GM12878 (cell line): ENCODE measurements around the gene HORMAD1. TPM values are rescaled to one million over a fixed set of nuclear protein-coding genes. Genes with fewer than 3 reads are reported as not detected.

Experiments used
- ATAC-seq: fragments of 200-7000 bp; cut with Tn5 transposase; 3 replicates; pipeline ENCODE4 v1.9.1; 2020; ENCODE audit warnings: mild to moderate bottlenecking, moderate library complexity
- BruUV-seq: library from RNA; stranded (reverse); fragments of 400-500 nt; replicated peaks from 2 replicates; lab custom pipeline; 2021; lab: Mats Ljungman, UMichigan
- CTCF ChIA-PET: fragments of 300-600 bp; sonication (Branson Sonifier 250); formaldehyde crosslinking; extraction: SDS; loops from one replicate; lab custom pipeline; 2021; ENCODE audit warnings: inconsistent platforms; lab: Yijun Ruan, JAX
- POLR2A ChIA-PET: fragments of 350-600 bp; formaldehyde crosslinking; extraction: SDS; loops from one replicate; lab custom pipeline; 2021; ENCODE audit warnings: inconsistent platforms; lab: Charles Lee
- RAD21 ChIA-PET: fragments of 300-600 bp; sonication (Branson Sonifier 250); formaldehyde crosslinking; loops from one replicate; lab custom pipeline; 2023; ENCODE audit warnings: antibody characterized with exemption; ENCODE audit not compliant: unreplicated experiment; lab: Charles Lee
- SMC1A ChIA-PET: fragments of 300-600 bp; sonication (Branson Sonifier 250); formaldehyde crosslinking; loops from one replicate; lab custom pipeline; 2023; ENCODE audit not compliant: unreplicated experiment, uncharacterized antibody; lab: Charles Lee
- DNase-seq: peaks from one replicate; pipeline ENCODE4 v3.0.0-alpha.2; 2011; ENCODE audit warnings: low read depth, low spot score
- FAIRE-seq: peaks from 3 replicates; lab custom pipeline; 2011; peaks lifted over from hg19 to GRCh38; lab: Jason Lieb, UNC
- H2AFZ ChIP-seq: 2 replicates; pipeline ENCODE4 v1.6.0; 2011; ENCODE audit warnings: low read depth, low read length, control low read depth; ENCODE audit not compliant: control insufficient read depth
- H3K27ac ChIP-seq: 2 replicates; pipeline ENCODE4 v1.5.1; 2011; ENCODE audit warnings: control low read depth; ENCODE audit not compliant: control insufficient read depth, insufficient read depth
- H3K27me3 ChIP-seq, 2 experiments: replicated peaks in 1 of 2; 2 replicates each; pipeline versions ENCODE4 v1.6.0 to v1.6.1; 2011; ENCODE audit warnings: low read length in 1 of 2; ENCODE audit not compliant: control insufficient read depth in 2 of 2, insufficient read depth in 2 of 2
- H3K36me3 ChIP-seq, 2 experiments: 2 replicates each; pipeline ENCODE4 v1.5.1; 2011; ENCODE audit warnings: low read length in 1 of 2; ENCODE audit not compliant: control insufficient read depth in 2 of 2, insufficient read depth in 2 of 2
- H3K4me1 ChIP-seq: 2 replicates; pipeline ENCODE4 v1.6.1; 2011; ENCODE audit warnings: mild to moderate bottlenecking, low read length, moderate library complexity, mixed read lengths; ENCODE audit not compliant: control insufficient read depth, insufficient read depth
- H3K4me2 ChIP-seq: 2 replicates; pipeline ENCODE4 v1.6.0; 2011; ENCODE audit warnings: control low read depth; ENCODE audit not compliant: control insufficient read depth, insufficient read depth
- H3K4me3 ChIP-seq: fragments of 200-600 bp; sonication (generic); 2 replicates; pipeline ENCODE4 v1.5.1; 2016
- H3K79me2 ChIP-seq: 2 replicates; pipeline ENCODE4 v1.6.0; 2011; ENCODE audit warnings: low read length; ENCODE audit not compliant: control insufficient read depth, insufficient read depth
- H3K9ac ChIP-seq: 2 replicates; pipeline ENCODE4 v1.8.0; 2011; ENCODE audit warnings: low read length, control low read depth, mixed read lengths; ENCODE audit not compliant: control insufficient read depth, insufficient read depth
- H3K9me3 ChIP-seq: replicated peaks from 3 replicates; pipeline ENCODE4 v1.5.1; 2011; ENCODE audit warnings: mild to moderate bottlenecking, low read length; ENCODE audit not compliant: control insufficient read depth, insufficient read depth
- H4K20me1 ChIP-seq: 2 replicates; pipeline ENCODE4 v1.6.0; 2011; ENCODE audit not compliant: control insufficient read depth, insufficient read depth
- ATF7 ChIP-seq: fragments of 450-650 bp; IDR thresholded peaks from 2 replicates; pipeline ENCODE4 v1.6.1; 2016; ENCODE audit warnings: low read depth, mild to moderate bottlenecking
- CEBPB ChIP-seq, 2 experiments: fragments of 150-350 bp in 1 of 2; IDR thresholded peaks; 2 replicates each; pipeline ENCODE4 v1.6.1; 2012 to 2014; ENCODE audit warnings: low read depth in 2 of 2, low read length in 2 of 2, borderline replicate concordance in 1 of 2, inconsistent platforms in 1 of 2
- GABPA ChIP-seq: IDR thresholded peaks from 2 replicates; pipeline ENCODE4 v1.6.1; 2014; ENCODE audit warnings: antibody characterized with exemption, low read depth, mild to moderate bottlenecking, inconsistent platforms
- IKZF1 ChIP-seq: fragments of 450-650 bp; conservative IDR thresholded peaks from 2 replicates; pipeline ENCODE4 v1.6.1; 2017; ENCODE audit warnings: antibody characterized with exemption, mild to moderate bottlenecking
- MEF2A ChIP-seq: IDR thresholded peaks from 2 replicates; pipeline ENCODE4 v1.6.1; 2011; ENCODE audit warnings: low read depth, mild to moderate bottlenecking, low read length, moderate library complexity; ENCODE audit not compliant: insufficient read depth
- MYB ChIP-seq: fragments of 150-350 bp; IDR thresholded peaks from 2 replicates; pipeline ENCODE4 v1.6.1; 2014; ENCODE audit warnings: mild to moderate bottlenecking, low read depth, low read length, borderline replicate concordance
- NBN ChIP-seq: fragments of 450-650 bp; IDR thresholded peaks from 2 replicates; pipeline ENCODE4 v1.6.1; 2016
- RUNX3 ChIP-seq: IDR thresholded peaks from 2 replicates; pipeline ENCODE4 v1.6.1; 2012; ENCODE audit warnings: low read length, inconsistent platforms
- SIN3A ChIP-seq: IDR thresholded peaks from 2 replicates; pipeline ENCODE4 v1.6.1; 2012; ENCODE audit warnings: low read depth, low read length, improper control_type of control experiment
- SKIL ChIP-seq: fragments of 450-650 bp; IDR thresholded peaks from 2 replicates; pipeline ENCODE4 v1.6.1; 2017; ENCODE audit warnings: mild to moderate bottlenecking, low read depth, inconsistent platforms; ENCODE audit not compliant: poor library complexity, severe bottlenecking
- SRF ChIP-seq, 2 experiments: IDR thresholded peaks; 2 replicates each; pipeline ENCODE4 v1.6.1; 2011; ENCODE audit warnings: low read depth in 2 of 2, low read length in 2 of 2, mild to moderate bottlenecking in 1 of 2, moderate library complexity in 1 of 2
- TAF1 ChIP-seq: IDR thresholded peaks from 2 replicates; pipeline ENCODE4 v1.6.1; 2011; ENCODE audit warnings: mild to moderate bottlenecking, low read depth, low read length, borderline replicate concordance
- TCF12 ChIP-seq: IDR thresholded peaks from 2 replicates; pipeline ENCODE4 v1.6.1; 2011; ENCODE audit warnings: low read depth, mild to moderate bottlenecking, low read length
- ZNF592 ChIP-seq: fragments of 450-650 bp; IDR thresholded peaks from 2 replicates; pipeline ENCODE4 v1.6.1; 2017; ENCODE audit warnings: mild to moderate bottlenecking, moderate library complexity
- WGBS: methylation state at CpG from one replicate; pipeline ENCODE4 v1.1.6; 2016; ENCODE audit warnings: low lambda C conversion rate; ENCODE audit not compliant: insufficient replicate concordance, insufficient coverage; ENCODE audit errors: missing lambda C conversion rate; 5-methylcytosine and 5-hydroxymethylcytosine counted together
- in situ Hi-C: fragments of 300-500 bp; cut with MboI; formaldehyde crosslinking; loops from 9 replicates; pipeline ENCODE4 v1.14.3; 2018; ENCODE audit warnings: mixed read lengths
- intact Hi-C: fragments of 100-400 bp; cut with micrococcal nuclease; formaldehyde crosslinking; loops from one replicate; pipeline ENCODE4 v1.14.2; 2022; ENCODE audit not compliant: unreplicated experiment
- polyA plus RNA-seq, 11 experiments: library from polyadenylated mRNA; depleted of rRNA in 4 of 11; unstranded in 6 of 11; stranded (reverse) in 5 of 11; fragments of >200 nt; fragmentation: Nextera tagmentation in 4 of 11; fragmentation: Illumina TruSeq in 1 of 11; extraction: Ambion mirVana in 4 of 11; extraction: Trizol in 1 of 11; gene quantifications; 1 replicate in 1 of 11; 2 replicates in 10 of 11; pipeline versions ENCODE4 v1.2.1 to v1.2.3, GENCODE V29; 2011 to 2016; ENCODE audit warnings: inconsistent platforms in 2 of 11, missing spikeins in 2 of 11, low read depth in 1 of 11
- total RNA-seq, 4 experiments: library from RNA; depleted of rRNA in 3 of 4; stranded (reverse); fragments of >200 nt in 3 of 4; fragmentation: Illumina TruSeq in 1 of 4; extraction: Trizol in 1 of 4; gene quantifications; 2 replicates each; pipeline versions ENCODE4 v1.2.1 to v1.2.3, GENCODE V29; 2013 to 2021

The HORMAD1 gene
- total and polyA plus RNA-seq, 10 of the 15 experiments (the other 5 are each of a cell fraction or from before 2014, with no cell fraction given), result 0.08 to 0.22 (median 0.20) TPM; not detected in 6

GRCh38 chr1:150765296-150765976 lies 44.7 kb upstream of the HORMAD1 start, which contains the start of gene CTSS:
TSS of gene CTSS (minus strand) at chr1:150765778. CDS start at chr1:150764763, 1,015 bp downstream.
- ATAC-seq, result peak; percentile 90
- Histone ChIP-seq H3K4me1 (peaks cover 9% of the 10 kb centered on the region), H3K4me2 (peak within 1 kb of the TSS; percentile 66), H2AFZ (peak within 1 kb of the TSS; percentile 77), H3K4me3 (peak within 1 kb of the TSS; percentile 77), H3K27me3 (no peaks in the 10 kb centered on the region), H4K20me1 (no peaks in the 10 kb centered on the region), H3K9ac (peak within 1 kb of the TSS; percentile 83), H3K9me3 (peaks cover 2% of the 10 kb centered on the region; the same call in 2 of the 3 replicates), H3K36me3 (peaks cover 0 to 3% of the 10 kb centered on the region in 2 experiments; a peak in 2 of 4 replicates), H3K79me2 (peaks cover 36% of the 10 kb centered on the region), H3K27ac (peak within 1 kb of the TSS; percentile 96)
- SMC1A ChIA-PET, result interaction anchor here (0.8 to 2.1 kb wide), 15 partner anchors 11 to 205 kb away, joined by 3 to 9 read pairs (median 4); partner anchors contain the start of genes ENSA, GOLPH3L, MCL1 and SETDB1
- peak; percentile 93 for FAIRE-seq
- DNase-seq, result peak; percentile 88
- CTCF ChIA-PET, result interaction anchor here (1.1 to 2.9 kb wide), 7 partner anchors 9 to 205 kb away, joined by 3 to 13 read pairs (median 4); partner anchors contain the start of genes GOLPH3L and SETDB1
- intact Hi-C loops (loop anchor here (2.0 to 10.0 kb wide), 4 partner anchors 109 to 209 kb away; partner anchors contain the start of genes ARNT, CERS2 and ENSA), in situ Hi-C loops (no loop called here)
- TSS peak; percentile 68 for BruUV-seq
- POLR2A ChIA-PET, result interaction anchor here (0.5 to 1.7 kb wide), 6 partner anchors 26 to 201 kb away, joined by 3 to 6 read pairs (median 3); partner anchors contain the start of genes ENSA and GOLPH3L
- RAD21 ChIA-PET, result interaction anchor here (0.6 to 3.3 kb wide), 13 partner anchors 22 to 207 kb away, joined by 3 to 21 read pairs (median 4); partner anchors contain the start of genes ENSA, GOLPH3L and MCL1
- WGBS, result 4% methylated on average over 4 of the region's 4 CpGs
- TF ChIP-seq GABPA (no peak), SKIL (peak; percentile 60), NBN (0 out of 2 replicates have a peak, but pooled peaks have one; percentile 71), SRF (IDR thresholded peaks at IDR 0.05; ENCODE audit: low read depth in 2 of 2, low read length in 2 of 2) (no peak), ATF7 (peak; percentile 65), ZNF592 (no peak), RUNX3 (peak; percentile 42; the same call in 1 of the 2 replicates), CEBPB (IDR thresholded peaks at IDR 0.05; ENCODE audit: borderline replicate concordance in 1 of 2, low read depth in 2 of 2, low read length in 2 of 2) (peak in 1 of 2 experiments; percentile 62; a peak in 1 of 4 replicates), IKZF1 (peak; percentile 70), MEF2A (0 out of 2 replicates have a peak, but pooled peaks have one; percentile 6), MYB (no peak), SIN3A (no peak), TCF12 (no peak), TAF1 (peak; percentile 74)
